K562 (cell line): Measurements from ENCODE around the gene SDE2. TPM values are rescaled to one million over a fixed set of nuclear protein-coding genes. Genes with fewer than 3 reads are reported as not detected.

Source experiments
- ATF7 ChIP-seq: fragments of 450-650 bp; IDR thresholded peaks from 2 replicates; pipeline ENCODE4 v1.7.1; 2014; ENCODE audit warnings: mild to moderate bottlenecking, moderate library complexity
- CEBPB ChIP-seq: fragments of 450-650 bp; IDR thresholded peaks from 2 replicates; pipeline ENCODE4 v1.6.1; 2016; ENCODE audit warnings: missing genetic modification characterization, missing compliant biosample characterization
- CEBPG ChIP-seq, 3 experiments: fragments of 200-800 bp in 1 of 3; sonication (Bioruptor generic) in 1 of 3; sonication (generic) in 1 of 3; formaldehyde crosslinking in 1 of 3; IDR thresholded peaks in 2 of 3; conservative IDR thresholded peaks in 1 of 3; 2 replicates each; pipeline versions ENCODE4 v1.6.1 to v1.8.0; 2016 to 2022; ENCODE audit warnings: missing compliant biosample characterization in 2 of 3, missing genetic modification characterization in 2 of 3, mild to moderate bottlenecking in 1 of 3, missing genetic modification reagents in 1 of 3
- COPS2 ChIP-seq: fragments of 450-650 bp; conservative IDR thresholded peaks from 2 replicates; pipeline ENCODE4 v1.6.1; 2016; ENCODE audit warnings: mild to moderate bottlenecking, moderate library complexity
- HDAC8 ChIP-seq: fragments of 450-650 bp; IDR thresholded peaks from 2 replicates; pipeline ENCODE4 v1.6.1; 2016; ENCODE audit warnings: mild to moderate bottlenecking, missing genetic modification characterization, moderate library complexity, missing compliant biosample characterization
- NFRKB ChIP-seq: fragments of 450-650 bp; IDR thresholded peaks from 2 replicates; pipeline ENCODE4 v1.6.1; 2016; ENCODE audit warnings: low read depth
- SMC3 ChIP-seq: conservative IDR thresholded peaks from 2 replicates; pipeline ENCODE4 v1.6.1; 2011; ENCODE audit warnings: low read depth, low read length, improper control_type of control experiment; ENCODE audit not compliant: insufficient read depth
- TAF9B ChIP-seq: fragments of 450-650 bp; IDR thresholded peaks from 2 replicates; pipeline ENCODE4 v1.6.1; 2018; ENCODE audit warnings: mild to moderate bottlenecking; ENCODE audit not compliant: partially characterized antibody
- YBX1 ChIP-seq: fragments of 450-650 bp; IDR thresholded peaks from 2 replicates; pipeline ENCODE4 v1.7.1; 2016; ENCODE audit warnings: mild to moderate bottlenecking
- ZZZ3 ChIP-seq: fragments of 450-650 bp; IDR thresholded peaks from 2 replicates; pipeline ENCODE4 v1.6.1; 2016; ENCODE audit warnings: antibody characterized with exemption, mild to moderate bottlenecking, moderate library complexity
- polyA plus RNA-seq, 8 experiments: library from polyadenylated mRNA; depleted of rRNA in 4 of 8; stranded (reverse) in 5 of 8; unstranded in 3 of 8; fragments of >200 nt; fragmentation: Nextera tagmentation in 2 of 8; fragmentation: Illumina TruSeq in 1 of 8; extraction: Ambion mirVana in 2 of 8; extraction: Trizol in 1 of 8; gene quantifications; 2 replicates each; pipeline versions ENCODE4 v1.2.1 to v1.2.3, GENCODE V29; 2011 to 2014; ENCODE audit warnings: inconsistent platforms in 1 of 8, missing spikeins in 1 of 8
- total RNA-seq, 7 experiments: library from RNA; depleted of rRNA in 6 of 7; stranded (reverse); fragments of >200 nt in 6 of 7; fragmentation: Illumina TruSeq in 2 of 7; extraction: Trizol in 2 of 7; gene quantifications; 2 replicates each; pipeline versions ENCODE4 v1.2.1 to v1.2.3, GENCODE V29; 2011 to 2021; ENCODE audit warnings: low replicate concordance in 1 of 7
- TF ChIP-seq, protein P1 (sequence below): sonication (generic); formaldehyde crosslinking; IDR thresholded peaks from 2 replicates; pipeline ENCODE4 v1.8.1; 2022; ENCODE audit warnings: missing genetic modification reagents
- TF ChIP-seq, protein P2 (sequence below): fragments of 200-400 bp; formaldehyde crosslinking; IDR thresholded peaks from 2 replicates; pipeline ENCODE4 v1.6.1; 2017; ENCODE audit warnings: mild to moderate bottlenecking, low read depth, low read length, moderate library complexity
- TF ChIP-seq, protein P3 (sequence below), 3 experiments: IDR thresholded peaks in 2 of 3; conservative IDR thresholded peaks in 1 of 3; 2 replicates each; pipeline ENCODE4 v1.5.1; 2011 to 2012; ENCODE audit warnings: low read length in 3 of 3, mild to moderate bottlenecking in 3 of 3, control low read depth in 2 of 3, improper control_type of control experiment in 1 of 3, inconsistent platforms in 1 of 3, low read depth in 1 of 3, mixed read lengths in 1 of 3, moderate library complexity in 1 of 3; ENCODE audit not compliant: insufficient read depth in 2 of 3
- TF ChIP-seq, protein P4 (sequence below): fragments of 450-650 bp; IDR thresholded peaks from 2 replicates; pipeline ENCODE4 v1.6.1; 2017; ENCODE audit warnings: antibody characterized with exemption, mild to moderate bottlenecking
- TF ChIP-seq, protein P5 (sequence below): sonication (generic); IDR thresholded peaks from 2 replicates; pipeline ENCODE4 v1.6.1; 2016

The SDE2 gene
- total and polyA plus RNA-seq, 9 of the 15 experiments (the other 6 are each of a cell fraction or from before 2014, with no cell fraction given), result 14.3 to 62.3 (median 46.0) TPM

DNA sequence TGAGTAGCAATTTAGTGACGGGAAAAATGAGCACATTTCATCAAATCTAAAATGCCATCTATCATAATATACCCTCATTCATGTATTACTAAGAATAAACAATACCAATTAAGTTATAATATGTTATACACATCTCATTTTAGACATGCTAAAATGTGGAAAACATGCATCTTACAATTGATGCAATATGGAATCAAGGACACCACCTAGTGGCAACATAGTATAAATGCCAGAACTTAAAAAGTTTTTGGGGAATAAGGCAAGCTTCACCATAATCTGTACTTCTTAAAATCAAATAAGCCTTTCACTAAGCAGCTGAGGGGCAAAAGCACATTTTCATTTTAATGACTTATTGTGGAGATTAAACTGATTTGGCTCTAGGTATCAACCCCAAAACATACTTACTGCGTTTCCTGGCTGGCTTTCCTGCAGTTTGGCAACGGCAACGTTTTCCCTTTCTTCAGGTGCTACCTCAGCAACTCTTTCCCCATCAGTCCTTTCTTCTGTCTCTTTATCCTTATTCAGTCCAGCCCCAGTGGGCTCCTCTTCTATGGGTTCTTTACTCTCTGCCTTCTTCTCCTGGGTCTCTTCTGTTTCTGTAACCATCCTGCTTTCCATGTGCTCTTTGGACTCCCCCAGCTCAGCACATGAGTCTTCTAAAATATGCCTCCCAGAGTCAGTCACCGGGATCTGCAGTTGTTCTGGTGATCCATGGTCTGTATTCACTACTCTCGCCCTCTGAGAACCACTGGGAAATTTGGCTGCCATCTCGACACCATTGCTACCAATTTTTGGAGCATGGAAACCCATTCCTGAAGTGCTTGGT, 11.4 kb downstream of the SDE2 start (continued):
- TF ChIP-seq, protein P1, sequence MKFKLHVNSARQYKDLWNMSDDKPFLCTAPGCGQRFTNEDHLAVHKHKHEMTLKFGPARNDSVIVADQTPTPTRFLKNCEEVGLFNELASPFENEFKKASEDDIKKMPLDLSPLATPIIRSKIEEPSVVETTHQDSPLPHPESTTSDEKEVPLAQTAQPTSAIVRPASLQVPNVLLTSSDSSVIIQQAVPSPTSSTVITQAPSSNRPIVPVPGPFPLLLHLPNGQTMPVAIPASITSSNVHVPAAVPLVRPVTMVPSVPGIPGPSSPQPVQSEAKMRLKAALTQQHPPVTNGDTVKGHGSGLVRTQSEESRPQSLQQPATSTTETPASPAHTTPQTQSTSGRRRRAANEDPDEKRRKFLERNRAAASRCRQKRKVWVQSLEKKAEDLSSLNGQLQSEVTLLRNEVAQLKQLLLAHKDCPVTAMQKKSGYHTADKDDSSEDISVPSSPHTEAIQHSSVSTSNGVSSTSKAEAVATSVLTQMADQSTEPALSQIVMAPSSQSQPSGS, result no peak
- no peak for TF ChIP-seq NFRKB
- TF ChIP-seq, protein P2, sequence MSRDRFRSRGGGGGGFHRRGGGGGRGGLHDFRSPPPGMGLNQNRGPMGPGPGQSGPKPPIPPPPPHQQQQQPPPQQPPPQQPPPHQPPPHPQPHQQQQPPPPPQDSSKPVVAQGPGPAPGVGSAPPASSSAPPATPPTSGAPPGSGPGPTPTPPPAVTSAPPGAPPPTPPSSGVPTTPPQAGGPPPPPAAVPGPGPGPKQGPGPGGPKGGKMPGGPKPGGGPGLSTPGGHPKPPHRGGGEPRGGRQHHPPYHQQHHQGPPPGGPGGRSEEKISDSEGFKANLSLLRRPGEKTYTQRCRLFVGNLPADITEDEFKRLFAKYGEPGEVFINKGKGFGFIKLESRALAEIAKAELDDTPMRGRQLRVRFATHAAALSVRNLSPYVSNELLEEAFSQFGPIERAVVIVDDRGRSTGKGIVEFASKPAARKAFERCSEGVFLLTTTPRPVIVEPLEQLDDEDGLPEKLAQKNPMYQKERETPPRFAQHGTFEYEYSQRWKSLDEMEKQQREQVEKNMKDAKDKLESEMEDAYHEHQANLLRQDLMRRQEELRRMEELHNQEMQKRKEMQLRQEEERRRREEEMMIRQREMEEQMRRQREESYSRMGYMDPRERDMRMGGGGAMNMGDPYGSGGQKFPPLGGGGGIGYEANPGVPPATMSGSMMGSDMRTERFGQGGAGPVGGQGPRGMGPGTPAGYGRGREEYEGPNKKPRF, result no peak
- TF ChIP-seq, protein P3, sequence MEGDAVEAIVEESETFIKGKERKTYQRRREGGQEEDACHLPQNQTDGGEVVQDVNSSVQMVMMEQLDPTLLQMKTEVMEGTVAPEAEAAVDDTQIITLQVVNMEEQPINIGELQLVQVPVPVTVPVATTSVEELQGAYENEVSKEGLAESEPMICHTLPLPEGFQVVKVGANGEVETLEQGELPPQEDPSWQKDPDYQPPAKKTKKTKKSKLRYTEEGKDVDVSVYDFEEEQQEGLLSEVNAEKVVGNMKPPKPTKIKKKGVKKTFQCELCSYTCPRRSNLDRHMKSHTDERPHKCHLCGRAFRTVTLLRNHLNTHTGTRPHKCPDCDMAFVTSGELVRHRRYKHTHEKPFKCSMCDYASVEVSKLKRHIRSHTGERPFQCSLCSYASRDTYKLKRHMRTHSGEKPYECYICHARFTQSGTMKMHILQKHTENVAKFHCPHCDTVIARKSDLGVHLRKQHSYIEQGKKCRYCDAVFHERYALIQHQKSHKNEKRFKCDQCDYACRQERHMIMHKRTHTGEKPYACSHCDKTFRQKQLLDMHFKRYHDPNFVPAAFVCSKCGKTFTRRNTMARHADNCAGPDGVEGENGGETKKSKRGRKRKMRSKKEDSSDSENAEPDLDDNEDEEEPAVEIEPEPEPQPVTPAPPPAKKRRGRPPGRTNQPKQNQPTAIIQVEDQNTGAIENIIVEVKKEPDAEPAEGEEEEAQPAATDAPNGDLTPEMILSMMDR (IDR thresholded peaks at IDR 0.05 in 2 of 3, conservative IDR thresholded peaks at IDR 0.05 in 1 of 3; ENCODE audit: insufficient read depth in 2 of 3, low read depth in 1 of 3, low read length in 3 of 3), result peak; percentile 62 to 82 (median 68); a peak in 5 of 6 replicates
- no peak for TF ChIP-seq COPS2
- TF ChIP-seq, protein P4, sequence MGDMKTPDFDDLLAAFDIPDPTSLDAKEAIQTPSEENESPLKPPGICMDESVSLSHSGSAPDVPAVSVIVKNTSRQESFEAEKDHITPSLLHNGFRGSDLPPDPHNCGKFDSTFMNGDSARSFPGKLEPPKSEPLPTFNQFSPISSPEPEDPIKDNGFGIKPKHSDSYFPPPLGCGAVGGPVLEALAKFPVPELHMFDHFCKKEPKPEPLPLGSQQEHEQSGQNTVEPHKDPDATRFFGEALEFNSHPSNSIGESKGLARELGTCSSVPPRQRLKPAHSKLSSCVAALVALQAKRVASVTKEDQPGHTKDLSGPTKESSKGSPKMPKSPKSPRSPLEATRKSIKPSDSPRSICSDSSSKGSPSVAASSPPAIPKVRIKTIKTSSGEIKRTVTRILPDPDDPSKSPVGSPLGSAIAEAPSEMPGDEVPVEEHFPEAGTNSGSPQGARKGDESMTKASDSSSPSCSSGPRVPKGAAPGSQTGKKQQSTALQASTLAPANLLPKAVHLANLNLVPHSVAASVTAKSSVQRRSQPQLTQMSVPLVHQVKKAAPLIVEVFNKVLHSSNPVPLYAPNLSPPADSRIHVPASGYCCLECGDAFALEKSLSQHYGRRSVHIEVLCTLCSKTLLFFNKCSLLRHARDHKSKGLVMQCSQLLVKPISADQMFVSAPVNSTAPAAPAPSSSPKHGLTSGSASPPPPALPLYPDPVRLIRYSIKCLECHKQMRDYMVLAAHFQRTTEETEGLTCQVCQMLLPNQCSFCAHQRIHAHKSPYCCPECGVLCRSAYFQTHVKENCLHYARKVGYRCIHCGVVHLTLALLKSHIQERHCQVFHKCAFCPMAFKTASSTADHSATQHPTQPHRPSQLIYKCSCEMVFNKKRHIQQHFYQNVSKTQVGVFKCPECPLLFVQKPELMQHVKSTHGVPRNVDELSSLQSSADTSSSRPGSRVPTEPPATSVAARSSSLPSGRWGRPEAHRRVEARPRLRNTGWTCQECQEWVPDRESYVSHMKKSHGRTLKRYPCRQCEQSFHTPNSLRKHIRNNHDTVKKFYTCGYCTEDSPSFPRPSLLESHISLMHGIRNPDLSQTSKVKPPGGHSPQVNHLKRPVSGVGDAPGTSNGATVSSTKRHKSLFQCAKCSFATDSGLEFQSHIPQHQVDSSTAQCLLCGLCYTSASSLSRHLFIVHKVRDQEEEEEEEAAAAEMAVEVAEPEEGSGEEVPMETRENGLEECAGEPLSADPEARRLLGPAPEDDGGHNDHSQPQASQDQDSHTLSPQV, result peak; percentile 37; the same call in 1 of the 2 replicates
- TF ChIP-seq ZZZ3, result 0 out of 2 replicates have a peak, but pooled peaks have one; percentile 52
- TF ChIP-seq TAF9B, result no peak
- no peak for TF ChIP-seq HDAC8 (tag)
- peak; percentile 21; the same call in 1 of the 2 replicates for TF ChIP-seq SMC3
- TF ChIP-seq CEBPG (CRISPR knock-in tag; IDR thresholded peaks at IDR 0.05), result peak; percentile 37; the same call in 1 of the 2 replicates
- TF ChIP-seq CEBPG (tag; conservative IDR thresholded peaks at IDR 0.05 in 1 of 2, IDR thresholded peaks at IDR 0.05 in 1 of 2), result peak; percentile 65 to 86
- TF ChIP-seq YBX1, result no peak
- peak; percentile 66 for TF ChIP-seq CEBPB
- TF ChIP-seq, protein P5, sequence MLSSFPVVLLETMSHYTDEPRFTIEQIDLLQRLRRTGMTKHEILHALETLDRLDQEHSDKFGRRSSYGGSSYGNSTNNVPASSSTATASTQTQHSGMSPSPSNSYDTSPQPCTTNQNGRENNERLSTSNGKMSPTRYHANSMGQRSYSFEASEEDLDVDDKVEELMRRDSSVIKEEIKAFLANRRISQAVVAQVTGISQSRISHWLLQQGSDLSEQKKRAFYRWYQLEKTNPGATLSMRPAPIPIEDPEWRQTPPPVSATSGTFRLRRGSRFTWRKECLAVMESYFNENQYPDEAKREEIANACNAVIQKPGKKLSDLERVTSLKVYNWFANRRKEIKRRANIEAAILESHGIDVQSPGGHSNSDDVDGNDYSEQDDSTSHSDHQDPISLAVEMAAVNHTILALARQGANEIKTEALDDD, result no peak
- TF ChIP-seq ATF7, result 0 out of 2 replicates have a peak, but pooled peaks have one; percentile 16
